ENCODE data around the gene SLC10A6.
"Not testable (repeated sequence)": the region's sequence is repeated elsewhere in the genome, so short reads cannot be mapped to it uniquely, and the experiment has no call there.

The SLC10A6 gene, protein sequence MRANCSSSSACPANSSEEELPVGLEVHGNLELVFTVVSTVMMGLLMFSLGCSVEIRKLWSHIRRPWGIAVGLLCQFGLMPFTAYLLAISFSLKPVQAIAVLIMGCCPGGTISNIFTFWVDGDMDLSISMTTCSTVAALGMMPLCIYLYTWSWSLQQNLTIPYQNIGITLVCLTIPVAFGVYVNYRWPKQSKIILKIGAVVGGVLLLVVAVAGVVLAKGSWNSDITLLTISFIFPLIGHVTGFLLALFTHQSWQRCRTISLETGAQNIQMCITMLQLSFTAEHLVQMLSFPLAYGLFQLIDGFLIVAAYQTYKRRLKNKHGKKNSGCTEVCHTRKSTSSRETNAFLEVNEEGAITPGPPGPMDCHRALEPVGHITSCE

DNA sequence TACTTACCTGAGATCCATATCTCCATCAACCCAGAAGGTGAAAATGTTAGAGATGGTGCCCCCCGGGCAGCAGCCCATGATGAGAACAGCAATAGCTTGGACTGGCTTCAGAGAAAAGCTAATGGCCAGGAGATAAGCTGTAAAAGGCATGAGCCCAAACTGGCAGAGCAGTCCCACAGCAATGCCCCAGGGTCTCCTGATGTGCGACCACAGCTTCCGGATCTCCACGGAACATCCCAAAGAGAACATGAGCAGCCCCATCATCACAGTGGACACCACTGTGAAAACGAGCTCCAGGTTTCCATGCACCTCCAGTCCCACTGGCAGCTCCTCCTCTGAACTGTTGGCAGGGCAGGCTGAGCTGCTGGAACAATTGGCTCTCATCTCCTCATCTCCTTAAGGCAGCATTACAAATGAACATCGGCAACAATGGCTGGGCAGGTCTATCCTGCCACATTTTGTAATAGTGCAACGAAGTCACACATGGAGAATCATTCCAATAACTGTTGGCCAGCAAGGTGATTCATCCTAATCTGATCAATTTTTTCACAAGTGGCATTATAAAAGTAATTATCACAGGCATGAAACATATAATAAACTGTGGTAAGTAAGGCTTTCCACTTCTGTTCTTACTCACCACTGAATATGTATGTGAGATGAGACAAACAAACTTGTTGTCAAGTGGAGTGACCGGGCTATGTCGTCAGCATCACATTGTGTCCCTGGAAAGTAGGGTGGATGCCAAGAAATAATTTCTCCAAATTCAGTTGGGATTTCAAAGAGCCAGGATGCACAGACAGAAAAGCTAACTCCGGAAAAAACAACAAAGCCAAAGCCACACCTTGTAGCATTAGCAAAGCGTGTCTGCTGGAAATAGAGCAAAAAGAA, at the start of gene SLC10A6:
Gene SLC10A6, minus strand, starts transcription at position 653 of the 888 bp plus-strand sequence. Its CDS starts 269 bp downstream, at position 384.
- DNase-seq (ENCODE audit: low read depth), result no peak

DNA sequence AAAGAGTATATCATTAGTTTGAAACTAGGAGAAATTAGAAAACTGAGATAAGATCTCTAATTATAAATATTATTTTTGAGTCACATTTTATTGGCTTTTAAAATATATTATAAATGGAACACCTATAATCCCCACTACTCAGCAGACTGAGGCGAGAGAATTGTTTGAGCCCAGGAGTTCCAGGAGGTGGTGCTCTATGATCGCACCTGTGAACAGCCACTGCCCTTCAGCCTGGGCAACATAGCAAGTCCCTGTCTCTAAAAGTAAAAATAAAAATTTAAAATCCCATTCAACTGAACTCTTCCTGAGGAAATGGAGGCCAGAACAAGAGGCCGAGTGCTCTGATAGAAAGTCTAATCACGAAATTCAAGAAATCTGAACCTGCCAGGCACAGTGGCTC, 49.4 kb upstream of the SLC10A6 start:
- DNase-seq (ENCODE audit: low read depth), result no peak

- no peak for DNase-seq (ENCODE audit: low read depth)
These were observed 47.4 kb upstream of the SLC10A6 start for GRCh38 chr4:86896596-86896995.

GRCh38 chr4:86895692-86896488, 46.7 kb upstream of the SLC10A6 start:
- no peak for DNase-seq (ENCODE audit: low read depth)

- no peak for DNase-seq (ENCODE audit: low read depth)
These were observed 45.3 kb upstream of the SLC10A6 start for GRCh38 chr4:86894455-86894854.

DNA sequence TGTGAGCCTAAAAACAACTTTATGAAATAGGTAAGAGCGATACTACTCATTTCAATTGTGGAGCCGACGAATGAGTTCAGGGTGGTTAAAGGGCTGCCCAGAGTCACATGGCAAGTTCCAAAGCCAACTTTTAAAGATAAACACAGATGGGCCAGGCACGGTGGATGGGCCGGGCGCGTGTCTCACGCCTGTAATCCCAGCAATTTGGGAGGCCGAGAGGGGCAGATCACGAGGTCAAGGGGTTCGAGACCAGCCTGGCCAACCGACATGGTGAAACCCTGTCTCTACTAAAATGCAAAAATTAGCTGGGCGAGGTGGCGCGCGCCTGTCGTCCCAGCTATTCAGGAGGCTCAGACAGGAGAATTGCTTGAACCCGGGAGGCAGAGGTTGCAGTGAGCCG, 44.0 kb upstream of the SLC10A6 start:
- no peak for DNase-seq (ENCODE audit: low read depth)

DNA sequence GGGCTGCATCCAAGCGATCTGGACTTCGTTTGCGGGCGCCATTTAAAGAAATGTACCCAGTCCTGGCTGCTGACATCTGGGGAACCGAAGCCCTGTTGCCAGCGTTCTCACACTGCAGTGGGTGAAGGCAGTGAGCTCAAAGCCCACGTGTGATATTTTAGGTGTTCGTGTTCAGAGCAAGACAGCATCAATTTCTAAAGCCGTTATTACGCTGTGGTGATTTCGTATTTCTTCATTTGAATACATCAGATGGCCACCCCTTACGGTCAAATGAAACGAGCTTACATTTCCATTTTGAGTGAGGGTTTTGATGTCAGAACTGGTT, 43.4 kb upstream of the SLC10A6 start:
- no peak for DNase-seq (ENCODE audit: low read depth)

DNA sequence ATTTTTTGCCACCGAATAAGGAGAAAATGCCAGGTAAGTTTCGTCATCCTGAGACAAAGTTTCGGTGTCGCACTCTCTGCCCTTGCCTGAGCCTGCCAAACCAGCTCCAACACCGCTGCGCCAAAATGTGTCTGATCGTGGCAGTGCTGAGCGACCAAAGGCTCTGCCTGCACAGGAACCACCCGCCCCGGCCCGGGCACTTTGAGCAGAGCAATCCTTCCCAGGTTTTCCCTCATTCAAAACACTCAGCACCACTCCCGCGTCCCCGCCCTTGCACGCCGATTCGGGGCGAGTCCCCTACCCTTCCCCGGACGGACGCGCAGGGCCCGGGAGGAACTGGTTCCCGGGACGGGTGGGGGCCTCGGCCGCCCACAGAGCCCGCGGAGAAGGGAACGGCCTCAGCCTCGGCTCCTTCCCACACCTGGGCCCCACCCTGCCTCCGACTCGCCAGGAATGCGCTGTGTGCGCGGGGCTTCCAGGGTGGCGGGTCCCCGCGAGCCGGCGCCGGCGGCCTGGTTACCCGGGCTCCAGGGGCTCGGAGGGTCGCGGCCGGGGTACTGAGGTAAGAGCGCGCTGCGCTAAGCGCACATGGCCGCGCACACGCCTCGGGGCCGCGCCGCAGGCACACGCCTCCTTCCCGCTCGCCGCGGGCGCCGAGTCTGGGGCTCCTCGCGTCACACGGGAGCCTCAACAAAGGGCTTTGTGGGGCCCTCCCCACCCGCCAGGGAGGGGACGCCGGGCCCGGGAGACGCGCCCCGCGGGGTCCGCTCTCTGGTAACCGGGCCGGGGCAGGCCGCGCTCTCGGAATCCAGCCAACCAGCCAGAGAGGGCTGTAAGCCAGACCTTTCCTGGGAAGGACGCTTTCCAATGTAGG, 42.8 kb upstream of the SLC10A6 start, which contains the start of gene C4orf36:
Gene C4orf36, minus strand, starts transcription at position 661 of the 874 bp plus-strand sequence. CDS start 902 bp downstream, outside the sequence.
- DNase-seq (ENCODE audit: low read depth), result peak; percentile 7

- no peak for DNase-seq (ENCODE audit: low read depth)
These were observed 41.6 kb upstream of the SLC10A6 start for GRCh38 chr4:86890790-86891189.

- no peak for DNase-seq (ENCODE audit: low read depth)
These were observed 30.5 kb upstream of the SLC10A6 start for GRCh38 chr4:86879641-86880040.

GRCh38 chr4:86878640-86879039, 29.5 kb upstream of the SLC10A6 start:
- no peak for DNase-seq (ENCODE audit: low read depth)

GRCh38 chr4:86876894-86877685, 27.9 kb upstream of the SLC10A6 start:
- no peak for DNase-seq (ENCODE audit: low read depth)

DNA sequence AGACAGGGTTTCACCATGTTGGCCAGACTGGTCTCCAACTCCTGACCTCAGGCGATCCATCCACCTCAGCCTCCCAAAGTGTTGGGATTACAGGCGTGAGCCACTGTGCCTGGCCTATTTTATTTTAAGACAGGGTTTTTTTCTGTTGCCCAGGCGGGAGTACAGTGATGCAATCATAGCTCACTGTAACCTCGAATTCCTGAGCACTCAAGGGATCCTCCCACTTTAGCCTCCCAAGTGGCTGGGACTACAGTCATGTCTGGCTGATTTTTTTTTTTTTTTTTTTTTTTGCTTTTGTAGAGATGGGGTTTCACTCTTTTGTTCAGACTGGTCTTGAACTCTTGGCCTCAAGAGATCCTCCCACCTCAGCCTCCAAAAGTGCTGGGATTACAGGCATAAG, 26.3 kb upstream of the SLC10A6 start:
- DNase-seq (ENCODE audit: low read depth), result not testable (repeated sequence)

GRCh38 chr4:86872135-86872534, 23.0 kb upstream of the SLC10A6 start:
- DNase-seq (ENCODE audit: low read depth), result no peak

DNA sequence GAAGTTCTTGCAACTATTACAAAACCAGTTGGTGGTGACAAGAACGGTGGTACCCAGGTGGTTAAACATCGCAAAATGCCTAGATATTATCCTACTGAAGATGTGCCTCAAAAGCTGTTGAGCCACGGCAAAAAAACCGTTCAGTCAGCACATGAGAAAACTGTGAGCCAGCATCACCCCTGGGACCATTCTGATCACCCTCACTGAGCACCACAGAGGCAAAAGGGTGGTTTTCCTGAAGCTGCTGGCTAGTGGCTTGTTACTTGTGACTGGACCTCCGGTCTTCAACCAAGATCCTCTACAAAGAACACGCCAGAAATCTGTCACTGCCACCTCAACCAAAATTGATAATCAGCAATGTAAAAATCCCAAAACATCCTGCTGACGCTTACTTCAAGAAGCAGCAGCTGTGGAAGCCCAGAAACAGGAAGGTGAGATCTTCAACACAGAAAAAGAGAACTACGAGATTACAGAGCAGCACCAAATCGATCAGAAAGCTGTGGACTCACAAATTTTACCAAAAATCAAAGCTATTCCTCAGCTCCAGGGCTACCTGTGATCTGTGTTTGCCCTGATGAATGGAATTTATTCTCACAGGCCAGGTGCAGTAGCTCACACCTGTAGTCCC, 21.4 kb upstream of the SLC10A6 start:
- DNase-seq (ENCODE audit: low read depth), result no peak

DNA sequence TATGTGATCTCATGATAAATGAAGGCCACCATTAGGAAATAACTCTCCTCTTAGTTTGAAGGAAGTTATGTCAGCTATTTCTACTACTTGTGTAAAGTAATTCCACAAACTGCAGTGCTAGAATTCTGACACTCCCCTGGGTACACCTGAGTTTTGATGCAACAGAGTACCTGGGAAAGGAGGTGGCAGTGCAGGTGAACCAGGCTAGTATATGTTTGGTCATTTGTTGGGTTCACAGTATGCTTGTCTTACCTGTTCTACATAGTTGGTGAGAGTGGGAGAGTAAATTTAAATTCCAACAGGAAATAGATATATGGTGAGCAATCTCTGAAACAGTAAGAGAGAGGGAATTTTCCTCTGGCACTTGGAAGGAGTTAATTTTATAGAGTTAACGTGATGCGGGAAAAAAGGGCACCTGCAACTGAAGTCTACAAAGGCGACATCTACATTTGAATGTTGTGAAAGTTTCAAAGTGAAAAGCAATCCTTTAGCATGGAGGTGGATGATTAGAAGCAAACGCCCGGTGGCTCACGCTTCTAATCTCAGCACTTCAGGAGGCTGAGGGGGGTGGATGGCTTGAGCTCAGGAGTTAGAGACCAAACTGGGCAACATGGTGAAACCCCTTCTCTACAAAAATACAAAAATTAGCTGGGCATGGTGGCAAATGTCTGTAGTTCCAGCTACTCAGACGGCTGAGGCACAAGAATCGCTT, 8.3 kb upstream of the SLC10A6 start:
- no peak for DNase-seq (ENCODE audit: low read depth)

DNA sequence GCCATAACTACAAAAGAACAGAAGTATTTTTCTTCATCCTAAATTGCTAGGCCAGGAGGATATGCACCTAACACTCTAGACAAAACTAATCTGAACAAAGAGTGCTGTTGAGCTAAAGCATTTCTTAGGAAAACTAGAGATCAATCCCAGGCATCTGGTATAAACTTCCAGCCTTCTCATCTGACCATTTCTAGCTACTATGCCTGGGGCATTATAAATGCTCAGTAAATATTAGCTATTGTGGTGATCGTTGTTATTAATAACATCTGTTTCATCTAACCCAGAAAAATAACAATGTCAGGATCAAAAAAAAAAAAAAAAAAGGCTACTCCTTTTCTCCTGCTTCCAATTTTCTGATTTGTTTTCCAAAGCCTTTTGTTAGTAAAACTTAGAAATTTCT, 7.7 kb upstream of the SLC10A6 start:
- no peak for DNase-seq (ENCODE audit: low read depth)

DNA sequence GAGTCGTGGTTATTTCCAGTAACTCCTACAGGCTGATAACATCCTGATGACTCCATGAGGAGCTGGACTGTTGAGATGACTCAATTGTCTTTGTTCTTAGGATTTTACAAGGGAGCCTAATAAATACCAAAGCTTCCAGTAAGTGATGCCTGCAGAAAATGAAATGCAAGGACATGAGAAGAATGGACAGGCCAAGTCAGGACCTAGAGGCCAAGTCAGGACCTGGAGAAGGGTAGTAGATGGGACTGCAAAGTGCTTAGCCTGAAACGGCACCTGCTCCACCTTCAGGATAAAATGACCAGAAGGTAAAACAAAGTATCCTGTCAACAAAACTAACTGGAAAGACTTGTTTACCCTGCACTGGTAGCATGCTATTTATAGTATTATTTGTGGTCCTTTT, 6.4 kb upstream of the SLC10A6 start:
- DNase-seq (ENCODE audit: low read depth), result no peak

DNA sequence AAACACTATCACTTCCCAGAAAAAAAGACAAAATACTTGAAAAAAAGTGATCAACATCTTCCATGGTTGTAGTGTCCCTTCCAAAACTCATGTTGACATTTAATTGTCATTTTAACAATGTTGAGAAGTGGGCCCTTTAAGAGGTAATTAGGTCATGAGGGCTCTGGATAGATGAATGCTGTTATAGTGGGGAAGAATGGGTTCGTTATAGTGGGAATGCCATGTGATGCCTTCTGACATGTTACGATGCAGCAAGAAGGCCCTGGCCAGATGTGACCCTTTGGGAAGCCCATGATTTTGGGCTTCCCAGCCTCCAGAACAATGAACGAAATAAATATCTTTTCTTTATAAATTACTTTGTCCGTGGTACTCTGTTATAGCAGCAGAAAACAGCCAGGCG, 4.0 kb upstream of the SLC10A6 start:
- no peak for DNase-seq (ENCODE audit: low read depth)
